Brain pericyte (primary cell): ENCODE results near the gene CSNK1G3.

ENCODE experiments used
- DNase-seq: peaks from one replicate; pipeline ENCODE4 v3.0.0-alpha.2; 2012; ENCODE audit warnings: low read depth, low spot score

CSNK1G3 gene

DNA sequence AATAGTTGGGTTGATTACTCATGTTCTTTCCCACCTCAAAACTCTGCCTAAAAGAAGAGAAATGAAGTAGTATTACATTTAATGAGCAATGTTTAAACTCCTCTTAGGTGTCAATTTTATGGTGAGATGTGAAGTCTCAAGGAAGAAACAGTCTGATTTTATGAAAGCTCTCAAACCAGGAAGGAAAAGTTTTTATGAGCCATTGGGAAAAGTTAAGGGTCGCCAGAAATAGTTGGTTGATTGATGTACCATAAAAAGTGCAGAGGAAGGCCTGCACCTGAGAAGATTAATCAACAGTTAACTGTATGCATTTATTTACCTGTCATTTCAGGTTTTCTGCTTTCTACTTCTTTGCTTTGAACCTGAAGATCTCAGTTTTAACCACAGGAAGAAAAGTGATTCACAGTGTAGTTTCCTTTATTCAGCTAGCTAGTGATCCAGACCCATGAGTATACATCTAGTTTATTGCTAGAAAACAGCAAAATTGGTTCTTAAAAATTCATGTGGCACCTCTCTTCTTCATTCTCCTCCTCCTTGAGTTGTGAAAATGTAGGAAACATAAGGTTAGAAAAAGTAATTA, 133.1 kb downstream of the CSNK1G3 start:
- DNase-seq, result no peak

DNA sequence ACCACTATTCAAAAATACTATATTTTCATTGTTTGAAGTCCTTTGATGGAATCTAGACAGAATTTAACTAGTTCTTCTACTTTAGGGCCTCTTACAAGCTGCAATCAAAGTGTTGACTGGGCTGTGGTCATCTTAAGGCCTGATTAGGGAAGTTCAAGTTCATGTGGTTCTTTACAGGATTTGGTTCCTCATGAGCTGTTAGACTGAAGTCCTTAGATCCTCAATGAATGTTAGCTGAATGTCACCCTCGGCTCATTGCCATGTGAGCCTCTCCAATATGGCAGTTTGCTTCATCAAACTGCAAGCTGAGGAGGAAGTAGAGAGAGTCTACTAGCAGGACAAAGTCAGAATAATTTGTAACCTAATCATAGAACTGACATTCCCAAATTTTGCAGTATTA, 135.1 kb downstream of the CSNK1G3 start:
- DNase-seq, result no peak

- DNase-seq, result no peak
These were observed 139.3 kb downstream of the CSNK1G3 start for GRCh38 chr5:123651234-123651633.

- DNase-seq, result no peak
These were observed 147.0 kb downstream of the CSNK1G3 start for GRCh38 chr5:123659011-123659410.

GRCh38 chr5:123659495-123659894, 147.5 kb downstream of the CSNK1G3 start:
- no peak for DNase-seq

DNA sequence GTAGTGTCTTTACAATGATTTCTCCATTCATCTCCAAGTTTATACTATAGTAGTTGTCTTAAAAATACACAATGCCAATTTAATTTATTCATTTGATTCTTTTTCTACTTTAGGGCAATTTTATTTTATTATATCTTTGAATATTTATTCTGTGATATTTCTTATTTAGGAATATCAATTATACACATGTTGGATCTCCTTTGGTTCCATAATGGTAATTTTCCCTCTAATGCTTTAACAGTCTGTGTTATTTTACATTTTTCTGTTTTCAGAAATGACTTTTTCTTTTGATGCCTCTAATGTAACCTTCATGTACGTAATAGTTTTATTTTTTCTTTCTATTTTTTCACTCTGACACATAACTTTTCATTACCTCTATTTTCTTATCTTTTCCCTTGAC, 153.0 kb downstream of the CSNK1G3 start:
- DNase-seq, result no peak

- DNase-seq, result no peak
These were observed 153.9 kb downstream of the CSNK1G3 start for GRCh38 chr5:123665822-123666371.
